Breast epithelium (tissue), 3 donors: ENCODE measurements around the gene DTWD1.

Source experiments
- CTCF ChIP-seq, 3 donors: fragments of 450-650 bp; IDR thresholded peaks; one replicate each; pipeline ENCODE4 v1.5.1; 2016 to 2017; ENCODE audit warnings: antibody characterized with exemption in 3 of 3, mild to moderate bottlenecking in 3 of 3, moderate library complexity in 3 of 3
- POLR2A ChIP-seq: fragments of 450-650 bp; IDR thresholded peaks from one replicate; pipeline ENCODE4 v1.6.1; 2016; ENCODE audit warnings: antibody characterized with exemption, mild to moderate bottlenecking, moderate library complexity
- POLR2AphosphoS5 ChIP-seq, 3 donors: sonication (generic); formaldehyde crosslinking; IDR thresholded peaks; one replicate each; pipeline ENCODE4 v1.6.1; 2017; ENCODE audit warnings: antibody characterized with exemption in 3 of 3

- TF ChIP-seq CTCF (IDR thresholded peaks at IDR 0.05): no peak
- no peak for TF ChIP-seq POLR2AphosphoS5 (IDR thresholded peaks at IDR 0.05)
- TF ChIP-seq POLR2A: no peak
These were observed 4.7 kb downstream of the DTWD1 start for GRCh38 chr15:49625460-49626036.
